Endodermal cell (in vitro differentiated cells): ENCODE results near the gene GALNT18. TPM values are rescaled to one million over a fixed set of nuclear protein-coding genes. Genes with fewer than 3 reads are reported as not detected.

ENCODE experiments used
- DNase-seq: peaks from one replicate; pipeline ENCODE4 v3.0.0-alpha.2; 2017
- H3K27ac ChIP-seq: 2 replicates; pipeline ENCODE4 v1.5.1; 2013; ENCODE audit warnings: mild to moderate bottlenecking, low read depth, low read length, moderate library complexity
- H3K27me3 ChIP-seq: 2 replicates; pipeline ENCODE4 v1.6.1; 2013; ENCODE audit warnings: mild to moderate bottlenecking, low read length, moderate library complexity; ENCODE audit not compliant: insufficient read depth, control insufficient read depth, poor library complexity, severe bottlenecking
- H3K36me3 ChIP-seq: 2 replicates; pipeline ENCODE4 v1.7.0; 2013; ENCODE audit warnings: mild to moderate bottlenecking, low read length, moderate library complexity; ENCODE audit not compliant: control insufficient read depth, insufficient read depth
- H3K4me1 ChIP-seq: one replicate; pipeline ENCODE4 v1.7.0; 2013; ENCODE audit warnings: low read length; ENCODE audit not compliant: control insufficient read depth, insufficient read depth
- H3K4me3 ChIP-seq: 2 replicates; pipeline ENCODE4 v1.5.1; 2013; ENCODE audit warnings: mild to moderate bottlenecking, low read length, moderate library complexity
- H3K9ac ChIP-seq: 2 replicates; pipeline ENCODE4 v1.6.1; 2013; ENCODE audit warnings: mild to moderate bottlenecking, low read length, moderate library complexity; ENCODE audit not compliant: poor library complexity, severe bottlenecking; ENCODE audit errors: extremely low read depth
- H3K9me3 ChIP-seq: 2 replicates; pipeline ENCODE4 v1.6.1; 2013; ENCODE audit warnings: mild to moderate bottlenecking, low read length, moderate library complexity; ENCODE audit not compliant: control insufficient read depth
- H3K27ac Mint-ChIP-seq: 2 replicates; pipeline ENCODE4 v1.8.0; 2020; ENCODE audit warnings: mixed read lengths
- H3K27me3 Mint-ChIP-seq: 2 replicates; pipeline ENCODE4 v1.8.0; 2021; ENCODE audit warnings: mild to moderate bottlenecking, mixed read lengths; ENCODE audit not compliant: insufficient read depth
- H3K36me3 Mint-ChIP-seq: 2 replicates; pipeline ENCODE4 v1.8.0; 2020; ENCODE audit warnings: low read depth, mixed read lengths
- H3K4me1 Mint-ChIP-seq: 2 replicates; pipeline ENCODE4 v1.8.0; 2020; ENCODE audit warnings: mixed read lengths
- H3K4me3 Mint-ChIP-seq: 2 replicates; pipeline ENCODE4 v1.8.0; 2020; ENCODE audit warnings: mild to moderate bottlenecking, moderate library complexity, mixed read lengths
- H3K9me3 Mint-ChIP-seq: 2 replicates; pipeline ENCODE4 v1.8.0; 2020; ENCODE audit warnings: mild to moderate bottlenecking, mixed read lengths
- CTCF ChIP-seq: fragments of 200-600 bp; sonication (generic); conservative IDR thresholded peaks from 2 replicates; pipeline ENCODE4 v1.5.0; 2021; ENCODE audit warnings: antibody characterized with exemption, mild to moderate bottlenecking
- WGBS, 2 experiments: methylation state at CpG; one replicate each; pipeline versions ENCODE4 v1.1.5 to v1.1.7; 2013; ENCODE audit warnings: missing lambda C conversion rate in 2 of 2, mixed read lengths in 1 of 2; ENCODE audit not compliant: insufficient coverage in 1 of 2, insufficient read length in 1 of 2; 5-methylcytosine and 5-hydroxymethylcytosine counted together
- total RNA-seq, 2 donors: library from RNA; stranded (reverse); fragmentation: NEBNext Ultra II Directional in 1 of 2; extraction: Animal tissue kit (Norgen Biotek cat#: 25700) in 1 of 2; gene quantifications; 2 replicates in 1 of 2; 3 replicates in 1 of 2; pipeline ENCODE4 v1.2.1, GENCODE V29; 2021

Gene GALNT18
- total RNA-seq, 2 donors from 2014 or later, result 5.1 to 9.9 TPM

GRCh38 chr11:11458485-11458884 lies 163.3 kb downstream of the GALNT18 start:
- no peak overlapping the region for H3K4me3 ChIP-seq
- no peaks in the 10 kb centered on the region for H3K36me3 ChIP-seq
- no peaks in the 10 kb centered on the region for H3K9me3 ChIP-seq
- DNase-seq, result no peak
- H3K27ac ChIP-seq, result no peak overlapping the region
- Mint-ChIP-seq H3K4me1 (peaks cover 11% of the 10 kb centered on the region), H3K27ac (no peak overlapping the region), H3K36me3 (no peaks in the 10 kb centered on the region), H3K27me3 (peaks cover 1% of the 10 kb centered on the region), H3K9me3 (no peaks in the 10 kb centered on the region), H3K4me3 (no peak overlapping the region)
- 89 to 92% methylated on average over 8 to 9 of the region's 9 CpGs for WGBS, 2 experiments
- peaks cover 5% of the 10 kb centered on the region for H3K4me1 ChIP-seq
- no peak overlapping the region for H3K9ac ChIP-seq
- H3K27me3 ChIP-seq, result no peaks in the 10 kb centered on the region
- TF ChIP-seq CTCF, result no peak

GRCh38 chr11:11458001-11458400 lies 163.8 kb downstream of the GALNT18 start:
- Mint-ChIP-seq H3K4me1 (peaks cover 11% of the 10 kb centered on the region), H3K36me3 (no peaks in the 10 kb centered on the region), H3K27me3 (peaks cover 1% of the 10 kb centered on the region), H3K9me3 (no peaks in the 10 kb centered on the region), H3K27ac (no peak overlapping the region), H3K4me3 (no peak overlapping the region)
- H3K27me3 ChIP-seq, result no peaks in the 10 kb centered on the region
- H3K36me3 ChIP-seq, result no peaks in the 10 kb centered on the region
- H3K9ac ChIP-seq, result no peak overlapping the region
- no peak for TF ChIP-seq CTCF
- no peak overlapping the region for H3K4me3 ChIP-seq
- H3K9me3 ChIP-seq, result no peaks in the 10 kb centered on the region
- H3K4me1 ChIP-seq, result peaks cover 5% of the 10 kb centered on the region
- no peak for DNase-seq
- no peak overlapping the region for H3K27ac ChIP-seq
- 95 to 96% methylated on average over 2 to 4 of the region's 5 CpGs for WGBS, 2 experiments

DNA sequence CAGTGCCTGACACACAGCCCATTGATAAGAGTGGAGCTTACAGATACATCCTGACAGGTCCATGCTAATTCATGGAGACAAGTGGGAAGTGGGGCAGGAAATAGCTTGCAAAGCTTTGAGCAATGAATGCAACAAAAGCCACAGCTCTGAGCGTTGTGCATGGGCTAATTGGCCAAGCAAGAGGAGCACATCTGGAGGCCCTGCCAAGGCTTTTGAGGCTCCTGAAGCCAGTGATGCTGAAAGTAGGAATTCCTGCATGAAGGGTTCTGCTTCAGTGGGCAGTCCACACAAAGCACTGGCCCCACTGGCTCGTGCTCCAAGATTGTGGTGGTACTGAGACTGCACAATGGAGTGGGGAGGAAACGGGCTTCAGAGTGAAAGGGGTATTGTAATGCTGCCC lies 164.9 kb downstream of the GALNT18 start:
- Mint-ChIP-seq H3K36me3 (no peaks in the 10 kb centered on the region), H3K9me3 (no peaks in the 10 kb centered on the region), H3K27me3 (peaks cover 1% of the 10 kb centered on the region), H3K4me3 (no peak overlapping the region), H3K4me1 (peaks cover 15% of the 10 kb centered on the region), H3K27ac (no peak overlapping the region)
- whole genome bisulfite sequencing, 2 experiments, result 91 to 100% methylated on average over 1 to 3 of the region's 3 CpGs
- H3K36me3 ChIP-seq, result no peaks in the 10 kb centered on the region
- H3K4me1 ChIP-seq, result peaks cover 5% of the 10 kb centered on the region
- no peak overlapping the region for H3K27ac ChIP-seq
- H3K27me3 ChIP-seq, result no peaks in the 10 kb centered on the region
- no peaks in the 10 kb centered on the region for H3K9me3 ChIP-seq
- DNase-seq, result no peak
- TF ChIP-seq CTCF, result no peak
- H3K9ac ChIP-seq, result no peak overlapping the region
- H3K4me3 ChIP-seq, result no peak overlapping the region
